GM19324 (cell line): Measurements from ENCODE around the gene DSCAML1.

Experiments
- ATAC-seq: cut with Tn5 transposase; IDR thresholded peaks from one replicate; pipeline ENCODE4 v1.9.1; 2021; ENCODE audit warnings: mild to moderate bottlenecking, moderate library complexity; ENCODE audit not compliant: unreplicated experiment, low FRiP score

Gene DSCAML1

DNA sequence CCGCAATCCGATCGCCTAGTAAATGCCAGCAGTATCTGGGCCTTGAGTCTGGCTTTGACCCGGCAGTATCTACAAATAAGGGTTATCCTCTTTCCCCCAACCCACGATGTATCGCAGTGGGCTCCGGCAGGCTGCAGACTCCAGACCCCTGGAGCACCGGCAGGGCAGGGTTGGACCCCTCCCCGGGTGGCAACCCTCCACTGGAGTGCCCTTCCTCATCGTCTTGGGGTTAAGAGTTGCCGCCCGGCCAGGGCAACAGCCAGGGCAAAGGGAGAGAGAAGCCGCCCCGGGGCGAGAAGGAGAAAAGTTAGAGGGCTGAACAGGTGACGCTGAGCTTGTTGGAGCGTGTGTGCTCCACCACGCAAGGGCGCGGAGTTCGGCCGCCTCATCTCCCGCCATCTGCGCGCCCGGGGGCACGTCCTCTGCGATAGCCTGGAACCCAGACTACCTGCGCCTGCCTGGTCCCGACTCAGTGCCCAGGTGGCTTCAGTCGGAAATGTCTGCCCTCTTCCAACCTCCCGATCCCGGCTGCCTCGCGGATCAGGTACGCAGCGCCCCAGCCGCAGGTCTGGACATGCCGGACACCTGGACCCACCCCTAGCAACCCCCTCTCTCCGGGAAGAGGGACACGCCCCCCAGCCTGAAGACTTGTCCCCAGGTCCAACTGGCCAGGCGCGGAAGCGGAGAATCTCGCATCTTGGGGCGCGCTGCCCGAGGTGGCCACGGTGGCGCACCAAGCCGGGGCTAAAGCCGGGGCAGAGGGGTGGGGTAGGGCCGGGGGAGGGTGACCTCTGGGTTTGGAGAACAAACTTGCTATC lies 1.2 kb downstream of the DSCAML1 start:
- ATAC-seq = no peak

- ATAC-seq = no peak
These were observed 2.0 kb downstream of the DSCAML1 start for GRCh38 chr11:117794772-117795629.

GRCh38 chr11:117794135-117794534 lies 2.9 kb downstream of the DSCAML1 start:
- ATAC-seq = no peak

DNA sequence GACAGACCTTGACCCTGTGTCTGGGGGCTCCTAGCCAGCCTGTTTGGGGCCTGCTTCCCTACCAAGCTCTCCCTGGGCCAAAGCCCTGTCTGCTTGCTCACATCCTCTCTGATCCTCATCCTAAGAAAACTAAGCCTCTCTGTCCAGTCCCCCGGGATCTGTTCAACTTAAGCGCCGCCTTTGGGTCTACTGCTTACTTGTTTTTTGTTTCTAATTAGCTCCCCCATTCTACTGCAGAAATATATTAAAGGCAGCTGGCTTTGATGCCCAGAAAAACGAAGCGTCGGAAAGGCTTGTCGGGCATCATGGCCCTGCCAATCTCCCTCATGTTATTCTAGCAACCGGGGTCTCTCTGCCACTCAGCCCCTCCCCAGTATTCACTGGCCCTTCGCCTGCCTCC lies 3.4 kb downstream of the DSCAML1 start:
- no peak for ATAC-seq

DNA sequence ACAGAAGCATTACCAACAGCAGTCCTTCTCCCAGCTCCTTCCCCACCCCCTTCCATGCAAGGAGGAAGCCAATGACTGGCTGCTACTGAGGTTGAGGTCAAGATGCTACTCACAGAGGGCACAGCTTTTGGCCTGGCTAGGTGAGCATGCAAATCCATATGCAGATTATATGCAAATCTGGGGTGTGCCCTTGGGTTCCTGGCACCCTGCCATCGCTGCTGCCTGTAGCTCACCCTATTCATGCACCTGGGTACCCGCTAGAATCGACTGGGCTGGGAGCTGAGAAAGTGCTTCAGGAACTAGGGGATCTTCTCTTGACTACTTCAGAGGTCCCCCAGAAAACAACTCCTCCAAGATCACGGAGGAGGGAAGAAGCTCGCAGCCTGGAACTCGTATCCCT lies 4.0 kb downstream of the DSCAML1 start:
- no peak for ATAC-seq

DNA sequence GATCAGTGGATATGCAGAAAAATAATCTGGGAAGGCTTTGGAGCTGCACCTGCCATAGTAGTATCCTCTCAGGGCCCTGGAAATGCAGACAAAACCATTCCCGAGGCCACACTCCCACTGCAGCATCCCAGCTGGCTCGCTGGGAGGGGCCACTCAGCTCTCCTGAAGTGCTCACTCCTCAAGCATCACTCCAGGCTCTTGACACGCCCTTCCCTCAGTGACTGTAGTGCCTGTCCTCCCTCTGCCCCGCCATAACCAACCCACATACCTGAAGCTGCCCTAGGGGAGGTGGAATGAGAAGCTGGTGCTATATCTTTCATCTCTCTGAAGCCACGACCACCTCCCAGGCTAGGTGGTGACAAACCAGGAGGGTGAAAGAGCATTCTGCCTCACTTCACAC lies 4.8 kb downstream of the DSCAML1 start:
- no peak for ATAC-seq

DNA sequence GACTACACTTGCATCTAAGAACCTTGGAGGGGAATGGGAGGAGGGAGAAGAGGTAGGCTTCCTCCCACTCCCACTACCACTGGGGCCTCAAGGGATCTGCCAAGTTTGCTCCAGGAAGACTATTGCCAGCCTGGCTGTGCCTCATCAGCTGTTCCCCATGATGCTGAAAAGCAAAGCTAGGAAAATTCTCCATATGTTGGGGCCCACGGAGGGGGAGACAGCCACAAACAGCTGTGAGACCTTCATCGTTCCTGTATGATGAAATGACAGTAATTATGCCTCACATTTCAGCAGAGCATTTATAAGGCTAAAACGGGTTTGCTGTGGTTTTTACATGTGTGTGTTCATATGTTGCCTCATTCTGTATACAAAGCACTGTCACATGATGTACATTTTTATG lies 6.7 kb downstream of the DSCAML1 start:
- no peak for ATAC-seq

DNA sequence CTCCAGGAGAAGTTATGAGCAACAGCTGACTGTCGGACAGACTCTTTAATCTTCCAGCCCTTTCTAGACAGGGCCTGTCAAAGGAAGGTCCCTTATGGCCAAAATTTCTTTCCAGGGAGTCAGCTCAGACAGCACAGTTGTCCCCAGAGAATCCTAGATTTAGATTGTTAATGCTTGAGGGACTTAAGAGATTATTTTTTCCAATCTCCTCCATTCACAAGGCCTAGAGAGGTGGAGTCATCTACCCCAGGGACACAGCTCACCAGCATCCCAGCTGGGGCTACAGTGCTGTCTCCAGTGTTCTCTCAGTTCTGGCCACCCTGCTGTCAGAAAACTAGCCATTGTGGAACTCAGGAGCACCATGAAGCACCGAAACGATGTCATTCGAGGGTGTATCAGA lies 7.8 kb downstream of the DSCAML1 start:
- ATAC-seq = no peak

- ATAC-seq = no peak
These were observed 10.7 kb downstream of the DSCAML1 start for GRCh38 chr11:117786135-117786870.

GRCh38 chr11:117782101-117782500 lies 14.9 kb downstream of the DSCAML1 start:
- no peak for ATAC-seq

- no peak for ATAC-seq
These were observed 15.4 kb downstream of the DSCAML1 start for GRCh38 chr11:117781627-117782026.

GRCh38 chr11:117780456-117780855 lies 16.6 kb downstream of the DSCAML1 start:
- no peak for ATAC-seq

- no peak for ATAC-seq
These were observed 22.5 kb downstream of the DSCAML1 start for GRCh38 chr11:117774553-117774952.

- ATAC-seq = no peak
These were observed 24.7 kb downstream of the DSCAML1 start for GRCh38 chr11:117772360-117772759.

GRCh38 chr11:117771841-117772240 lies 25.2 kb downstream of the DSCAML1 start:
- no peak for ATAC-seq

DNA sequence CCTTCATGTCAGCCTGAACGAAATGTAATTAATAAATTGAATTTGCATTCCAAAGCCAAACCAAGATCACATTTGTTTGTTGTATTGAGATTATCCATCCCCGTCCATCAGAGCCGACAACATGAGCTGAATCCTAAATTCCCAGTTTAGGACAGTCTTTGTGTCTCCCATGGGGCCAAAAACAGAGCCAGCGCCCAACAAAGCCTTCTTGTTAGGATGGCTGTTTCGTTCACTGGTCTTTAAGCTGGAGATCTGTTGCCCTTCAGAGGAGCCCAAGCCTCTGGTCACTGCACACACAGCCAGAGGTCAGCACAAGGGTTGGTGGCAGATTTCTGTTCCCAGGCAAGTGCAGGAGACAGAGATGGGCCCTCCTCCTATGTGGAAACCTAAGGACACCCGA lies 25.8 kb downstream of the DSCAML1 start:
- ATAC-seq = no peak

DNA sequence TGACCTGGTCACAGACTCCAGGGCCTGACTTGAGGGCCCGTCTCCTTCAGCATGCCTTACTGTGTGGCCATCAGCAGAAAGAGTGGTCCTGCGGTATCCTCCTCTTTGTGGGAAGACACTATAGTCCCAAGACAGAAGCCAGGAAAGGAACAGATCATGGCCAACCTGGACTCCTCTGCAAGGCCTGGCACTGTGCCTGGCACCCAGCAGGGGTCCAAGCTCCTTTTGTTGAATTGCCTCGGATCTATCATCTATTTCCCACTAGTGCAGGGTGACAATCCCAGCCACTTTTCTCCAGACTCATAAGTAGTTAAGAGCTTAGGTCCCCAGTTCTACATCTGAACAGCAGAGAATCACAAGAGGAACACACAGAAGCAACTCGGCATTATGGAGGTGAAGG lies 27.0 kb downstream of the DSCAML1 start:
- ATAC-seq = no peak

- no peak for ATAC-seq
These were observed 27.5 kb downstream of the DSCAML1 start for GRCh38 chr11:117769533-117769932.

DNA sequence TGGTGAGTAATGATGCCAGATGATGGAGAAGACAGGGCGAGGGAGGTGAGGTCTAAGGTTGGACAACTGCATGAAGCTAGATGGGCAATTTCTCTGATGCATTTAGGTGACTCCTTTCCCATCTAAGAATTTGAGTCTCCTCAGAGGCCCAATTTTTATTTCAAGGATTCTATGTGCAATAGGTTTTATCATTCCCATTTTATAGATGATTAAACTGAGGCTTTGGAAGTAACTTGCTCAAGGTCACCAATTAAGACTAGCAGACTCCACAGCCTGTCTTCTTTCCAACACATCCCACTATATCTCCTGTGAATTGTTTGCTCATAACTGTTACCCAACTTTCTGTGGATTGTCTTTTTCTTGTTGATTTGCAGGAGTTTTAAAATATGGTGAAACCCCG lies 28.5 kb downstream of the DSCAML1 start:
- ATAC-seq = no peak

- ATAC-seq = no peak
These were observed 29.9 kb downstream of the DSCAML1 start for GRCh38 chr11:117767071-117767470.

- no peak for ATAC-seq
These were observed 30.4 kb downstream of the DSCAML1 start for GRCh38 chr11:117766576-117766975.
